Calu3 (cell line): Measurements from ENCODE around the gene CTCF. TPM values are rescaled to one million over a fixed set of nuclear protein-coding genes. Genes with fewer than 3 reads are reported as not detected.

Source experiments
- BruUV-seq: library from RNA; stranded (reverse); fragments of 400-500 nt; replicated peaks from 2 replicates; lab custom pipeline; 2021; lab: Mats Ljungman, UMichigan
- CTCF ChIA-PET: fragments of 300-600 bp; sonication (Branson Sonifier 250); formaldehyde crosslinking; loops from one replicate; lab custom pipeline; 2022; ENCODE audit warnings: antibody characterized with exemption; lab: Charles Lee
- DNase-seq: peaks from one replicate; pipeline ENCODE4 v3.0.0; 2022
- H3K27ac Mint-ChIP-seq: one replicate; pipeline ENCODE4 v1.8.0; 2022; ENCODE audit warnings: mixed read lengths; ENCODE audit not compliant: unreplicated experiment
- H3K27me3 Mint-ChIP-seq: one replicate; pipeline ENCODE4 v1.8.0; 2022; ENCODE audit warnings: mixed read lengths; ENCODE audit not compliant: unreplicated experiment
- H3K36me3 Mint-ChIP-seq: one replicate; pipeline ENCODE4 v1.8.0; 2022; ENCODE audit warnings: mild to moderate bottlenecking, moderate library complexity, mixed read lengths; ENCODE audit not compliant: insufficient read depth, unreplicated experiment
- H3K4me1 Mint-ChIP-seq: one replicate; pipeline ENCODE4 v1.8.0; 2022; ENCODE audit warnings: mild to moderate bottlenecking, low read depth, mixed read lengths; ENCODE audit not compliant: unreplicated experiment
- H3K4me3 Mint-ChIP-seq: one replicate; pipeline ENCODE4 v1.8.0; 2022; ENCODE audit warnings: mild to moderate bottlenecking, low read depth, moderate library complexity, mixed read lengths; ENCODE audit not compliant: unreplicated experiment
- H3K9me3 Mint-ChIP-seq: one replicate; pipeline ENCODE4 v1.8.0; 2022; ENCODE audit warnings: low read depth, mixed read lengths; ENCODE audit not compliant: unreplicated experiment
- intact Hi-C: fragments of 100-400 bp; cut with micrococcal nuclease; formaldehyde crosslinking; loops from one replicate; pipeline ENCODE4 v1.10.0; 2022; ENCODE audit not compliant: unreplicated experiment
- total RNA-seq: library from RNA; stranded (reverse); gene quantifications from 2 replicates; pipeline ENCODE4 v1.2.3, GENCODE V29; 2022
- TF ChIP-seq, protein P1 (sequence below): fragments of 200-600 bp; IDR thresholded peaks from one replicate; pipeline ENCODE4 v1.8.0; 2022; ENCODE audit warnings: antibody characterized with exemption; ENCODE audit not compliant: unreplicated experiment

CTCF gene
- total RNA-seq, 1 experiment from 2014 or later: 52.1 TPM

DNA sequence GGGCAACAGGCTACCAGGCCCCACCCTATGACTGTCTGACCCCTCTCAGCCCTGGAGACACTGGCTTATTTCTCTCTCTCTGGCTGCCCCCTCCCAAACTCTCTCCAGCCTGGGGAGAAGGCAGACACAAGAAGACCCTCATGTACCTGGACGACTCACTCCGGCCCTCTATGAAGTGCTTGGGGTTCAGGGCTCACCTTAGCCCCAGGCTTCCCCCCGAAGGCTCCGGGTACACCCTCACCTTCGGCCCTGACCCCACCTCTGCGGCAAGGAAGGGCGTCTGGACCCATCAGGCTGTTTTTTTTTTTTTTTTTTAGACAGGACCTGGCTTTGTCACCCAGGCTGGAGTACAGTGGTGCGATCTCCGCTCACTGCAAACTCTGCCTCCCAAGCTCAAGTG lies 81.7 kb downstream of the CTCF start:
- H3K27me3 Mint-ChIP-seq: peaks cover 44% of the 10 kb centered on the region
- no TSS peak for BruUV-seq
- CTCF ChIA-PET: interaction anchor here (0.6 to 2.6 kb wide), 4 partner anchors 16 to 123 kb away, joined by 3 to 14 read pairs (median 6); partner anchors contain the start of gene ACD
- no peaks in the 10 kb centered on the region for H3K9me3 Mint-ChIP-seq
- TF ChIP-seq, protein P1, sequence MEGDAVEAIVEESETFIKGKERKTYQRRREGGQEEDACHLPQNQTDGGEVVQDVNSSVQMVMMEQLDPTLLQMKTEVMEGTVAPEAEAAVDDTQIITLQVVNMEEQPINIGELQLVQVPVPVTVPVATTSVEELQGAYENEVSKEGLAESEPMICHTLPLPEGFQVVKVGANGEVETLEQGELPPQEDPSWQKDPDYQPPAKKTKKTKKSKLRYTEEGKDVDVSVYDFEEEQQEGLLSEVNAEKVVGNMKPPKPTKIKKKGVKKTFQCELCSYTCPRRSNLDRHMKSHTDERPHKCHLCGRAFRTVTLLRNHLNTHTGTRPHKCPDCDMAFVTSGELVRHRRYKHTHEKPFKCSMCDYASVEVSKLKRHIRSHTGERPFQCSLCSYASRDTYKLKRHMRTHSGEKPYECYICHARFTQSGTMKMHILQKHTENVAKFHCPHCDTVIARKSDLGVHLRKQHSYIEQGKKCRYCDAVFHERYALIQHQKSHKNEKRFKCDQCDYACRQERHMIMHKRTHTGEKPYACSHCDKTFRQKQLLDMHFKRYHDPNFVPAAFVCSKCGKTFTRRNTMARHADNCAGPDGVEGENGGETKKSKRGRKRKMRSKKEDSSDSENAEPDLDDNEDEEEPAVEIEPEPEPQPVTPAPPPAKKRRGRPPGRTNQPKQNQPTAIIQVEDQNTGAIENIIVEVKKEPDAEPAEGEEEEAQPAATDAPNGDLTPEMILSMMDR: no peak
- no peak for DNase-seq
- intact Hi-C loops: loop anchor here (5.0 kb wide), 1 partner anchor 82 kb away; the partner anchor contains the start of gene CTCF
- peak overlapping the region; percentile 30 for H3K4me3 Mint-ChIP-seq
- H3K36me3 Mint-ChIP-seq: no peaks in the 10 kb centered on the region
- H3K27ac Mint-ChIP-seq: no peak overlapping the region
- no peaks in the 10 kb centered on the region for H3K4me1 Mint-ChIP-seq

DNA sequence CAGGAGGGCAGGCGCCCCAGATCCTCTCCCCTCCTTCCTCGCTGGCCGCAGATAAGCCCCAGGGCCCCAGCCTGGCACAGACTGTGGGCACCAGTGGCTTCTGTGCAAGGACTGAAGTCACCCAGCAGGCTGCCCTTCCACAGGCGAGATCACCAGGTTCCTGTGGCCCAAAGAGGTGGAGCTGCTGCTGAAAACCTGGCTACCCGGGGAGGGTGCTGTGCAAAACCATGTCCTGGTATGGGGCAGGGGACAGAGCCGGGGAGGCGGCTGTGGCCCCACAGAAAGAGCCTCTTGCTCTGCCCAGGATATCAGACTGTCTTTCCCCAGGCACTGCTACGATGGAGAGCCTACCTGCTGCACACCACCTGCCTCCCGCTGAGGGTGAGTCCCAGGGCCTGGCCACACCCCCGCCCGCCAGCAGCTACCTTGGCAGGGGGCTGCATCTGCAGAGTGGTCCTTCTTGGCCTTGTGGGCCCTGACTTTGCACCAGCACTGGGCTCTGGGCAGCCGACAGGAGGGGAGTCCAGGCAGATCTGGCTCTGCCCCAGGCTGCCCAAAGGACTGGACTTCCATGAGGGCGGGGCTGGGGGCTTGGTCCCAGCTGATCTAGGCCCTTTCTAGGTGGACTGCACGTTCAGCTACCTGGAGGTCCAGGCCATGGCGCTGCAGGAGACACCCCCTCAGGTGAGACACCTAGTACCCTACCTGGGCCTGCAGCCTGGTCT lies 83.2 kb downstream of the CTCF start:
- Mint-ChIP-seq H3K9me3 (no peaks in the 10 kb centered on the region), H3K27me3 (peaks cover 59% of the 10 kb centered on the region), H3K4me3 (peak overlapping the region; percentile 34), H3K4me1 (no peaks in the 10 kb centered on the region), H3K27ac (no peak overlapping the region), H3K36me3 (no peaks in the 10 kb centered on the region)
- TF ChIP-seq, protein P1: no peak
- CTCF ChIA-PET: interaction anchor here (0.6 to 2.6 kb wide), 5 partner anchors 15 to 124 kb away, joined by 3 to 14 read pairs (median 6); partner anchors contain the start of gene ACD
- BruUV-seq: no TSS peak
- DNase-seq: no peak
- intact Hi-C loops: no loop called here

DNA sequence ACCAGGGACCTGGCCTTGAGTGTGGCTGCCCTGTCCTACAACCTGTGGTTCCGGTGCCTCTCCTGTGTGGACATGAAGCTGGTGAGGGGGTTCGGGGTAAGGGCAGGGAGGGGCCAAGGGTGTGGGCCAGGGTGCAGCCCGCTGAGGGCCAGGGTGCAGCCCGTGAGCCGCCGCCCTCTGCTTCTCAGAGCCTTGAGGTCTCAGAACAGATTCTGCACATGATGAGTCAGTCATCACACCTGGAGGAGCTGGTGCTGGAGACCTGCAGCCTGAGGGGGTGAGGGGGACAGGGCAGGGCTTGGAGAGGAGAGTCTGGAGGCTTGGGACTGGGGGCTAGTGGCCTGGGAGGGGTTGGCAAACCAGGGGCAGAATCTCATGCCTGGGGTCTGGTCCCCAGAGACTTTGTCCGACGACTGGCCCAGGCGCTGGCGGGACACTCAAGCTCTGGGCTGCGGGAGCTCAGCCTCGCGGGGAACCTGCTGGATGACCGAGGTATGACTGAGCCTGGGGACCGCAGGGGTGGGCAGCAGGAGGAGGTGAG lies 84.9 kb downstream of the CTCF start:
- Mint-ChIP-seq H3K9me3 (no peaks in the 10 kb centered on the region), H3K27me3 (peaks cover 75% of the 10 kb centered on the region), H3K4me1 (no peaks in the 10 kb centered on the region), H3K36me3 (no peaks in the 10 kb centered on the region), H3K4me3 (no peak overlapping the region), H3K27ac (no peak overlapping the region)
- CTCF ChIA-PET: no interaction called here
- TF ChIP-seq, protein P1: no peak
- no TSS peak for BruUV-seq
- intact Hi-C loops: no loop called here
- no peak for DNase-seq

DNA sequence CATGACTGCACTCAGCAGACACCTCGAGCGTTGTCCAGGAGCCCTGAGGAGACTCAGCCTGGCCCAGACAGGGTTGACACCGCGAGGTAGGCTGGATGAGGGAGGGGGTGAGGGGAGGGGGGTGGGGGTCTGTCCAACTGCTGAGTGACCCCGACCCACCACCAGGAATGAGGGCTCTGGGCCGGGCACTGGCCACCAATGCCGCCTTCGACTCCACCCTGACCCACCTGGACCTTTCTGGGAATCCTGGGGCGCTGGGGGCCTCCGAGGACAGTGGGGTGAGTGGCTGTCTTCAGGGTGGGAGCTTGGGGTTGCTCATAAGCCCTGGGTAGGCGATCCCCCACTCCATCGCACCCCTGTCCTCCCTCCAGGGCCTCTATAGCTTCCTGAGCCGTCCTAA lies 85.4 kb downstream of the CTCF start:
- no TSS peak for BruUV-seq
- no peaks in the 10 kb centered on the region for H3K36me3 Mint-ChIP-seq
- DNase-seq: no peak
- H3K27me3 Mint-ChIP-seq: peaks cover 80% of the 10 kb centered on the region
- no peaks in the 10 kb centered on the region for H3K9me3 Mint-ChIP-seq
- CTCF ChIA-PET: no interaction called here
- intact Hi-C loops: no loop called here
- H3K27ac Mint-ChIP-seq: no peak overlapping the region
- TF ChIP-seq, protein P1: no peak
- no peak overlapping the region for H3K4me3 Mint-ChIP-seq
- H3K4me1 Mint-ChIP-seq: no peaks in the 10 kb centered on the region
